DLD1 (cell line): Measurements from ENCODE around the gene EAF1.
"Not testable (repeated sequence)": the region's sequence is repeated elsewhere in the genome, so short reads cannot be mapped to it uniquely, and the experiment has no call there.

Experiments
- in situ Hi-C: cut with HindIII; loops from 2 replicates; pipeline ENCODE4 v1.10.0; 2017; ENCODE audit warnings: low sequenced_read_pairs

EAF1 gene

GRCh38 chr3:15451216-15452113 lies 24.1 kb downstream of the EAF1 start:
- in situ Hi-C loops: no loop called here

DNA sequence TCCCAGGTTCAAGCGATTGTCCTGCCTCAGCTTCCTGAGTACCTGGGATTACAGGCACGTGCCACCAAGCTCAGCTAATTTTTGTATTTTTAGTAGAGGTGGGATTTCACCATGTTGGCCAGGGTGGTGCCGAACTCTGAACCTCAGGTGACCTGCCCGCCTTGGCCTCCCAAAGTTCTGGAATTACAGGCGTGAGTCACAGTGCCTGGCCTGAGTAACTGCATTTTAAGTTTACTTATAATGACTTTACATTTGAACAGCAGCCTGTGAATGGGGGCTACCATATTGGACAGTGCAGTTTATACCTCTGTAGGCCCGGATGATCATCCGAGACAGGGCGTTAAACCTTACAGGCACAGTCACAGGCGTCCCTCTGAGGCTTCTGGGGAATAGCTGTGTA lies 24.8 kb downstream of the EAF1 start:
- in situ Hi-C loops: no loop called here

GRCh38 chr3:15452961-15453360 lies 25.6 kb downstream of the EAF1 start:
- in situ Hi-C loops: no loop called here

DNA sequence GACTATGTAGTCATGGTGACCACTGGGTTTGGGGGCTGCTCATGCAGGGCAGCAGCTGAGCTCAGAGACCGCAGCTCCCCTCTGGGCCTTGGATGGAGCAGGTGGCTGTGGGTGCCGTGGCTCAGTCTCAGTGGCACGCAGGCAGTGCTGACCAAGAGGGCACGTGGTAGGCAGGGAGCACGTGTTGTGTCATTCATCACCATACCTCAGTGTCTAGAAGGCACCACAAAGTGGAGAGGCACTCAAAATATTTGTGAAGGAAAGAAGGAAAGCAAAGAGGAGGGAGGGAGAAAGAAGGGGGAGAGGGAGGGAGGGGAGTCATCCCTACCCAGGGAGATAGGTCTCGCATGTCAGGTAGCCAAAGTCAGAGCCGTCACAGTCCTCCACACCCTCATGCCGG lies 26.1 kb downstream of the EAF1 start:
- in situ Hi-C loops: no loop called here

DNA sequence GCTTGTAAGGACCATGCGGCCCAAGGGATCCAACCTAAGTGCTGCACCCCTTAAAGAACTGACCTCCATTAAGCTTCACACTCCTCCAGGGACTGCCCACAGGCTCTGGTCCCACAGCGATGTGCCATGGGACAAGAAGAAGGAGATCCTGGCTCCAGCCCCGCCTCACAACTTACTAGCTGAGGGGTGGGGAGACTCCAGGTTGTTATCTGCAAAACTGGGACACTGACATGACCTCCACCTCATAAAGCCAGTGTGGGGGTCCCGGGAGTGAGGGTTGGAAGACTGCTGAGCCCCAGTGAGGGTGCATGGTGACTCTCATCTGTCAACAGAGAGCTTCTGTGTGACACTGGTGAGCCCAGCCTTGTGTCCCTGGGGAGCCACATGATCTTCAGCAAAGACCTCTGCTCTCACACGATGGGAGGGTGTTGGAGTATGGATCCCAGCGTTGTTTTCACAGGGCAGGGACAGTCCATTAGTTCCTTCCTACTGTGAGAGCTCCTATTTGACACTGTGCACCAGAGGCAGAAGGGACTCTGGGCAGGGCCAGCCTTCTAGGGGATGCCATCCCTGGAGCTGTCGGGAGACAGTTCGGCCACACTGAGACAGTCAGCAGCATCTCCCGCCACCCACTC lies 26.7 kb downstream of the EAF1 start:
- in situ Hi-C loops: no loop called here

DNA sequence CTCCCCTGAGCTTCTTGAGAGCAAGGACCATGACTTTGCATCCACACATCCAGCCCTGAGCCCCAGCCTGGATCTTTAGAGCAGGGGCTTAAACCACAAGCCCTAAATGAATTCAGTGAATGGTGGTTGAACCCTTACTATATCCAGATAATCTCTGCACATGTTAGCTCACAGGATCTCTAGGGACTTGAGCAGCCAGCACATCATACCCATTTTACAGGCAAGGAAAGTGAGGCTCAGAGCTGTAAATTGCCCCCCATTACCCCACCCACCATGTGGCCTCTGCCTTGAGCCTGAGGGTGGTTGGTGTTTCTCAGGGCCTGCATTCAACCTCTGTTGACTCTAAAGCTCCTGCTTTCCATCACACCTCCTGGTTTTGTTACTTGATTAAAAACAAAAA lies 27.6 kb downstream of the EAF1 start:
- in situ Hi-C loops: no loop called here

- in situ Hi-C loops: no loop called here
Observed at GRCh38 chr3:15455756-15456155, 28.4 kb downstream of the EAF1 start.

DNA sequence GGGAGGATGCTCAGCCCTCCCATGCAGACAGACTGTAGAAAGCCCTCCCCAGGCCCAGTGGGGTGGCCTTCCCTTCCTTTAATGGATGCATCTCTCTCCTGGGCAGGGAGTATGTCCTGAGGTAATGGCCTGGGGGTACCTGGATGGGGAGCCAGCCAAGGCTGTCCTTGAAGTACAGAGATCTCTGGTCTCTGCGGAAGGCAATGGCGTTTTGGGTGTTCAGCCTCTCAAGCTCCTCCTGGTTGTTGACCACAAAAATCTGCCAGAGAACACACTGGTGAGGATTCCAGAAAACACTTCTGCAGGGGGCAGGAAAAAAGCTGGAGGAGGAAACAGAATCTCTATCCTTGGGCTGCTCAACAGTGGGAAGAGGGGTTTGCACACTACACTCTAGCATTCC lies 28.9 kb downstream of the EAF1 start:
- in situ Hi-C loops: no loop called here

GRCh38 chr3:15456915-15457314 lies 29.5 kb downstream of the EAF1 start:
- in situ Hi-C loops: not testable (repeated sequence)

DNA sequence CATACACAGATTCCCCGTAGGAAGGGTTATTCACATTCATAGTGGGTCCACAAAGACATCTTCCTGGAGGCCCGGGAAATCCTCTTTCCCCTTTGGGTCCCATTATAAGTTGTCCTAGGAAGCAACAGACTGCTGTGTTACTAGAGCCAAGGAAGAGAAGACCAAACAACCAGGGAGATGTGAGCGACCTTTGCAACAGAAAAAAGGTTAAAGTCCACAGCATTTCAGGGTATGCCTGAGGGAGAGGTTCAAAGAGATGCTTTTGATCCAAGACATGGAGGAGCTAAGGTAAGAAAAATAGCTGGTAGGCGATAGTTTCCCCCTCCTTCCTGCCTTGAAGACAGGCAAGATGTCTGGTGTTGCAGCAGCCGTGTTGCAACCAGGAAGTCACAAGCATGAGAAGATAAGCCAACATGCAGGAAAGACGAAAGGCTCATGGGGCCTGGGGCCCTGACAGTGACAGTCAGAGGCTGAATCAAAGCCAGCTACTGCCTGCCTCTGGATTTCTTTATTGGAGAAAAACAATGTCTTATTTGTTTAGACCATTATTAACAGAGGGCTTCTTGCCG lies 30.9 kb downstream of the EAF1 start:
- in situ Hi-C loops: no loop called here

- in situ Hi-C loops: no loop called here
Observed at GRCh38 chr3:15460891-15461531, 33.6 kb downstream of the EAF1 start.

DNA sequence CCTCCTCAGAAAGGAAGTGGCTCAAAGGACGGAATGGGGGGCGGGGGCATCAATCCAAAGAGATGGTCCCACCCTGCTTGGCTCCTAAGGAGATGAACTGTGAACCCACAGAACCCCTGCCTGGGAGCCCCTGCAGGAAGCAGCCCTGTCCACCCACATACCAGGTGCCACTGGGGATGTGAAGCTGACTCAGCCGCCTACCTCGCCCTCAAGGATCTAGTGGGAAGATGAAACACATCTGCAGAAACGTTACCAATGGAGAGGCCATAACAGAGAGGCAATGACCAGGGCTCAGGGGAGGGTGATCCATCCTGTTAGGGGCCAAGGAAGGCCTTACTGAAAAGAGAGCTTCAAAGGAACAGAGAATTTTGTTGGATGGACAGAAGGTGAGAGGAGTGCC lies 35.1 kb downstream of the EAF1 start:
- in situ Hi-C loops: no loop called here

GRCh38 chr3:15465876-15466585 lies 38.6 kb downstream of the EAF1 start:
- in situ Hi-C loops: no loop called here

GRCh38 chr3:15467227-15468181 lies 40.1 kb downstream of the EAF1 start:
- in situ Hi-C loops: no loop called here

DNA sequence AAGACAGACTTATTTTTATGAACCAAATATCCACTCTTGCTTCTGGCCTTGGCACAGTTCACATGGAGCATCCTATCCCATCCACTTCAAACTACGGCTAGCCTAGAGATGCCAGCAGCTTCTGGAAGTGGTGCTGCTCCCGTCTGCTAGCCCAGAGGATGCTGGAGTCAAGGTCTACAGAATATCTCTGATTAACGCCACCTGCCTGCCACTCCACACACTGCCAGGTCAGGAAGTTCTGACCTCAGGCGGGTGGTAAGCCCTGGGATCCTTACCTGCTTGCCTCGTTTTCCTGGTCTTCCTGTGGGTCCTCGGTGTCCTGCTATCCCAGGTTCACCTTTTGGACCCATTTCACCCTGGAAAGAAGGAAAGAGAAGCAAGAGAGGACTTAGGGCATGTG lies 42.9 kb downstream of the EAF1 start:
- in situ Hi-C loops: no loop called here

GRCh38 chr3:15470849-15471248 lies 43.5 kb downstream of the EAF1 start:
- in situ Hi-C loops: no loop called here

DNA sequence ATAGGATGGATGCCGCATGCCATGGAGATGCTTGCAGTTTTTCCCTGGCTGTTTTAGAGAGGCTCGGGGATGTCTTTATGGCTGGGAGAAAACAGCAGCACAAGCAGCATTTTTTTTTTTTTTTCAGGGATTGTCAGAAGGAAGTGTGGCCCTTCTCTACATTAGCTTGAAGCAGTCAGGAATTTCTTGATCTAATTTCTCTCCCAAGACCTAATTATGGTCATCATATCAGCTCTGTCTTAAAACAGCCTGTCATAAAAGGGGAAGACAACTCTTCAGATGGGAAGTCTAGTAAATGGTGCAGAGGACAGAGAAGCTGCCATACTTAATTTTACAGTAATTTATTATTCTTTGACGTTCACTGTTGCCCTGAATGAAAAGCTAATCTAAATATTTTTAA lies 44.5 kb downstream of the EAF1 start:
- in situ Hi-C loops: no loop called here

GRCh38 chr3:15475161-15475560 lies 47.8 kb downstream of the EAF1 start:
- in situ Hi-C loops: no loop called here

DNA sequence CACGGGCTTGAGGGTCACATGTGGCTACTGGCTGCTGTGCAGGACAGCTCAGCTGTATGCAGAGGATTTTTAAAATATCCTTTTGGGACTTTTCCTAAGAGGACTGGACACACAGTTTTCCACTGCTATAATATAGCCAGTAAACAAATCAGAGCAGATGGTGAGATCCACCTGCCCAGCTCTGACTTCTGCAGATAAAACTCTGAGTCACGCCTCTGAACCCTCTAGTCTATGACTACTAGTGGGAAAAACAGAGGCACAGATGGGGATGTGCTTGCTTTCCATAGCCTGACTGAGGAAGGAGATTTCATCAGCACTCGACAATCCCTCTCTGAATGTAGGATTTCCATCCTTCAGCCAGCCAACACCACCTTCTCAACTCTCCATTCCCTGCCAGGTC lies 49.0 kb downstream of the EAF1 start:
- in situ Hi-C loops: no loop called here
